GM21367 (cell line): ENCODE data around the gene BCO2.
"Not testable (repeated sequence)": the region's sequence is repeated elsewhere in the genome, so short reads cannot be mapped to it uniquely, and the experiment has no call there.

Experiments used
- ATAC-seq: cut with Tn5 transposase; IDR thresholded peaks from one replicate; pipeline ENCODE4 v1.9.1; 2021; ENCODE audit not compliant: unreplicated experiment

BCO2 gene

GRCh38 chr11:112174789-112175598 lies at the start of gene BCO2:
Gene BCO2, plus strand, starts transcription at chr11:112175512. Its CDS starts 90 bp downstream, at chr11:112175602.
- no peak for ATAC-seq

- no peak for ATAC-seq
Observed at GRCh38 chr11:112127056-112127455, 48.3 kb upstream of the BCO2 start.

- ATAC-seq: no peak
Observed at GRCh38 chr11:112128483-112129121, 46.7 kb upstream of the BCO2 start.

- no peak for ATAC-seq
Observed at GRCh38 chr11:112129656-112130055, 45.7 kb upstream of the BCO2 start.

- no peak for ATAC-seq
Observed at GRCh38 chr11:112132737-112133136, 42.6 kb upstream of the BCO2 start.

GRCh38 chr11:112134473-112134872 lies 40.8 kb upstream of the BCO2 start:
- ATAC-seq: no peak

GRCh38 chr11:112143597-112143996 lies 31.7 kb upstream of the BCO2 start:
- no peak for ATAC-seq

GRCh38 chr11:112150517-112150916 lies 24.8 kb upstream of the BCO2 start:
- no peak for ATAC-seq

GRCh38 chr11:112156153-112156955 lies 19.0 kb upstream of the BCO2 start:
- no peak for ATAC-seq

- ATAC-seq: no peak
Observed at GRCh38 chr11:112156956-112157766, 18.2 kb upstream of the BCO2 start.

GRCh38 chr11:112159098-112160065 lies 15.9 kb upstream of the BCO2 start:
- no peak for ATAC-seq

GRCh38 chr11:112160091-112160848 lies 15.0 kb upstream of the BCO2 start:
- no peak for ATAC-seq

GRCh38 chr11:112161012-112161411 lies 14.3 kb upstream of the BCO2 start:
- ATAC-seq: no peak

GRCh38 chr11:112162200-112162599 lies 13.1 kb upstream of the BCO2 start:
- ATAC-seq: not testable (repeated sequence)

GRCh38 chr11:112162761-112163546 lies 12.4 kb upstream of the BCO2 start:
- no peak for ATAC-seq

GRCh38 chr11:112163875-112164685 lies 11.2 kb upstream of the BCO2 start, which contains the start of gene IL18:
Gene IL18, minus strand, starts transcription at chr11:112164094. Its CDS starts 9,041 bp downstream, at chr11:112155053.
- no peak for ATAC-seq

GRCh38 chr11:112165049-112165448 lies 10.3 kb upstream of the BCO2 start:
- no peak for ATAC-seq
